Right lobe of liver (tissue), 6 donors: ENCODE results near the gene MMP10. TPM values are rescaled to one million over a fixed set of nuclear protein-coding genes. Genes with fewer than 3 reads are reported as not detected.

Experiments
- ATAC-seq, 4 donors: fragments of 200-7000 bp; cut with Tn5 transposase; one replicate each; pipeline ENCODE4 v1.9.1; 2020; ENCODE audit warnings: mild to moderate bottlenecking in 4 of 4, moderate library complexity in 4 of 4
- DNase-seq, 3 donors: peaks; one replicate each; pipeline ENCODE4 v3.0.0-alpha.2; 2020
- H3K27ac ChIP-seq, 3 donors: fragments of 200-600 bp; one replicate each; pipeline ENCODE4 v1.8.0; 2022
- H3K27me3 ChIP-seq, 2 donors: fragments of 200-600 bp; one replicate each; pipeline ENCODE4 v1.8.0; 2022
- H3K36me3 ChIP-seq, 4 donors: fragments of 200-600 bp; sonication (generic) in 1 of 4; one replicate each; pipeline versions ENCODE4 v1.5.1 to v1.8.0; 2017 to 2022; ENCODE audit warnings: control low read depth in 1 of 4
- H3K4me1 ChIP-seq, 4 donors: fragments of 200-600 bp; sonication (generic) in 1 of 4; one replicate each; pipeline versions ENCODE4 v1.5.1 to v1.8.0; 2017 to 2022; ENCODE audit warnings: control low read depth in 1 of 4
- H3K4me3 ChIP-seq, 3 donors: fragments of 200-600 bp; one replicate each; pipeline ENCODE4 v1.8.0; 2022
- H3K9me3 ChIP-seq, 4 donors: fragments of 200-600 bp; sonication (generic) in 1 of 4; one replicate each; pipeline versions ENCODE4 v1.5.1 to v1.8.0; 2017 to 2022; ENCODE audit warnings: control low read depth in 1 of 4
- CTCF ChIP-seq, 4 donors: fragments of 200-600 bp in 3 of 4; fragments of 450-650 bp in 1 of 4; IDR thresholded peaks; one replicate each; pipeline versions ENCODE4 v1.5.1 to v1.8.0; 2016 to 2022; ENCODE audit warnings: antibody characterized with exemption in 4 of 4, mild to moderate bottlenecking in 2 of 4
- POLR2A ChIP-seq: fragments of 450-650 bp; IDR thresholded peaks from one replicate; pipeline ENCODE4 v1.6.1; 2017; ENCODE audit warnings: antibody characterized with exemption, mild to moderate bottlenecking
- WGBS: methylation state at CpG from one replicate; pipeline ENCODE4 v1.1.6; 2018; ENCODE audit warnings: low coverage, low lambda C conversion rate; ENCODE audit not compliant: insufficient coverage; ENCODE audit errors: missing lambda C conversion rate; 5-methylcytosine and 5-hydroxymethylcytosine counted together
- intact Hi-C, 2 donors: fragments of 100-400 bp; cut with DNase I; formaldehyde crosslinking; loops; one replicate each; pipeline versions ENCODE4 v1.11.2 to v1.14.1; 2022
- total RNA-seq, 6 experiments: library from RNA; depleted of rRNA in 2 of 6; stranded (reverse); fragments of >200 nt in 2 of 6; fragmentation: NEBNext Ultra II Directional in 3 of 6; extraction: Animal tissue kit (Norgen Biotek cat#: 25700) in 3 of 6; gene quantifications; one replicate each; pipeline versions ENCODE4 v1.1.0 to v1.2.4, GENCODE V29; 2016 to 2023
- donor health status: DM: no; HTN: yes; CAD: no.
- donor health status: DM: no; HTN: no; CAD: no.
- donor health status: DM: no; HTN: no; CAD: no.
- donor health status: DM: no; HTN: yes; CAD: no.
- donor health status: DM: no; HTN: yes; CAD: no.

Gene MMP10
- total RNA-seq, 6 experiments from 2014 or later, result 0.35 TPM; not detected in 5

- Histone ChIP-seq H3K27me3 (no peaks in the 10 kb centered on the region), H3K4me1 (no peaks in the 10 kb centered on the region), H3K36me3 (no peaks in the 10 kb centered on the region), H3K27ac (no peak overlapping the region), H3K4me3 (no peak overlapping the region), H3K9me3 (no peaks in the 10 kb centered on the region)
- DNase-seq (no peak), ATAC-seq (no peak)
- intact Hi-C loops, result no loop called here
- WGBS, result 71% methylated on average over 5 of the region's 5 CpGs
- TF ChIP-seq CTCF (IDR thresholded peaks at IDR 0.05) (no peak), POLR2A (no peak)
Measured at GRCh38 chr11:102776454-102776853, 4.0 kb downstream of the MMP10 start.

GRCh38 chr11:102773386-102773785 is 7.0 kb downstream of the MMP10 start:
- TF ChIP-seq CTCF (IDR thresholded peaks at IDR 0.05) (no peak), POLR2A (no peak)
- no peaks in the 10 kb centered on the region for H3K36me3 ChIP-seq
- H3K27ac ChIP-seq, result no peak overlapping the region
- ATAC-seq (no peak), DNase-seq (no peak)
- no peaks in the 10 kb centered on the region for H3K27me3 ChIP-seq
- intact Hi-C loops, result no loop called here
- H3K9me3 ChIP-seq, result no peaks in the 10 kb centered on the region
- 52% methylated on average over 4 of the region's 4 CpGs for WGBS
- H3K4me3 ChIP-seq, result no peak overlapping the region
- no peaks in the 10 kb centered on the region for H3K4me1 ChIP-seq

- intact Hi-C loops, result no loop called here
- DNase-seq (no peak), ATAC-seq (no peak)
- no peaks in the 10 kb centered on the region for H3K9me3 ChIP-seq
- no peaks in the 10 kb centered on the region for H3K4me1 ChIP-seq
- no peak for TF ChIP-seq POLR2A
- TF ChIP-seq CTCF (IDR thresholded peaks at IDR 0.05), result no peak
- H3K27ac ChIP-seq, result no peak overlapping the region
- H3K4me3 ChIP-seq, result no peak overlapping the region
- 63% methylated on average over 1 of the region's 1 CpG for WGBS
- no peaks in the 10 kb centered on the region for H3K27me3 ChIP-seq
- no peaks in the 10 kb centered on the region for H3K36me3 ChIP-seq
Measured at GRCh38 chr11:102771351-102771750, 9.1 kb downstream of the MMP10 start.

DNA sequence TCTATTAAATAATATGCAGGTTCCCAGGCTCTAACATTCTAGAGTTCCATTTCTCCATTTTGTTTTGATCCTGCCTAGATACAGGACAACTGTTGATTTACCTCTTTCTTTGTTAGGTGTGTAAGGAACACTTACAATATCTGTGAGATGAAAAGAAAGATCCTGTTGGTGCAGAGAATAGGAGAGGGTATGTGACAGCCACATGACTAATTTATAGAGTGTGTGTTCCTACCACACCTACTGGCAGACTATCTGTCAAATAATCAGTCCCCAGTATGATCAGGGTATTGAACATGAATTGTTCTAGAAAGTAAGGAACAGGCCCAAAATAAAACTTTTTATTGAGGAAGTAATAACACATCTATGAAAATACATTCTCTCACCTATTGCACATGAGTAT is 10.2 kb downstream of the MMP10 start:
- H3K27ac ChIP-seq, result no peak overlapping the region
- ATAC-seq, result no peak
- H3K4me1 ChIP-seq, result no peaks in the 10 kb centered on the region
- no peak overlapping the region for H3K4me3 ChIP-seq
- H3K36me3 ChIP-seq, result no peaks in the 10 kb centered on the region
- no peaks in the 10 kb centered on the region for H3K9me3 ChIP-seq
- TF ChIP-seq CTCF (IDR thresholded peaks at IDR 0.05), result no peak
- no peak for TF ChIP-seq POLR2A
- H3K27me3 ChIP-seq, result no peaks in the 10 kb centered on the region
- no peak for DNase-seq
- intact Hi-C loops, result no loop called here

DNA sequence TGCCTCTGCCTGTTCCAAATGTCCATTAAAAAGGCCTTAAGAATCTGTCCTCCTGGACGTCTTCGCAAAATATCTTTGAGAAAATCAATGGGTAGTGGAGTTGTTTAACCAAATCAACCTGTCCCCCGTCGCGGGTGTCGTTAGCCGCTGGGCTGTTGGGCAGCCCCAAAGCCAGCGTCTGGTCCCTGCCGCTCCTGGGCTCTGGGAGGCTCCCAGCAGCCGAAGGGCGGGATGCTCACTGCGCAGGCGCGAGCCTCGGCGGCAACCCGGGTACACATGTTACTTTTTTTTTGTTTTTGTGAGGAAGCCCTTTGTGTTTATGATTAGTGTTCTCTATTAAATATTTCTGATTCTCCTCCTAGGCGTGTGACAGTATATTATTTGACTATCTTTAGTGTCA is 12.6 kb downstream of the MMP10 start:
- WGBS, result 34% methylated on average over 15 of the region's 18 CpGs
- no peak for ATAC-seq
- H3K4me1 ChIP-seq, result no peaks in the 10 kb centered on the region
- no peak overlapping the region for H3K4me3 ChIP-seq
- DNase-seq, result no peak
- H3K27ac ChIP-seq, result no peak overlapping the region
- no peaks in the 10 kb centered on the region for H3K9me3 ChIP-seq
- intact Hi-C loops, result no loop called here
- TF ChIP-seq POLR2A, result no peak
- TF ChIP-seq CTCF (IDR thresholded peaks at IDR 0.05), result no peak
- no peaks in the 10 kb centered on the region for H3K27me3 ChIP-seq
- no peaks in the 10 kb centered on the region for H3K36me3 ChIP-seq
